ENCODE data around the gene ODC1. TPM values are rescaled to one million over a fixed set of nuclear protein-coding genes. Genes with fewer than 3 reads are reported as not detected.

The ODC1 gene
- total and polyA plus RNA-seq, 2 donors (not counting 3 experiments of a cell fraction or from before 2014, with no cell fraction given), result 109 to 132 TPM

DNA sequence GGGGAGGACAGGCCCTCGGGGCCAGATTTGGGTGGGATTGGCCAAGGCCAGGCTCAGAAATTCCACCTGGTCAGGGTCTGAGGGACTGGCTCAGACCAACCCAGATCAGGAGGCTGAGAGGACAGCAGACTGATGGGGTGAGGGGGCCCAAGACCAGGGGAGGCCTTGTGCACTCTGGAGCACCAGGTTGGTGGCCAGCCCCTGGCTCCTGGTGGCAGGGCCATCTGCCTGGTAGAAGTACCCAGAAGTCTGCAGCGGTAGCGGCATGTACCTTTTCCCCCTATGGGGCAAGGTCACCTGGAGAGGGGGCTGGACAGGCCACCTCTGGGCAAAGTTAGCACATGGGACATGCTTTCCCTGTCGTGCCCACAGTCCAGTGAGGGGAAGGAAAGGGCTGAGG lies 21.2 kb upstream of the ODC1 start:
- CTCF ChIA-PET, result no interaction called here
- Histone ChIP-seq H3K9ac (replicated peaks; ENCODE audit: extremely low read depth, insufficient read depth, low read length) (no peak overlapping the region), H3K27me3 (ENCODE audit: control insufficient read depth in 2 of 2, insufficient read depth in 2 of 2, low read length in 2 of 2) (peaks cover 2 to 3% of the 10 kb centered on the region in 2 experiments), H3K36me3 (ENCODE audit: control insufficient read depth in 2 of 2, extremely low read depth in 1 of 2, insufficient read depth in 2 of 2, low read length in 2 of 2) (no peaks in the 10 kb centered on the region), H3K9me3 (replicated peaks; ENCODE audit: control insufficient read depth, insufficient read depth, low read length) (no peaks in the 10 kb centered on the region), H3K4me3 (replicated peaks in 1 of 3; ENCODE audit: insufficient read depth in 1 of 3, low read depth in 1 of 3, low read length in 3 of 3) (no peak overlapping the region), H2AFZ (ENCODE audit: low read depth, low read length) (no peak overlapping the region), H3K79me2 (ENCODE audit: control insufficient read depth, insufficient read depth, low read length) (no peaks in the 10 kb centered on the region), H4K20me1 (replicated peaks; ENCODE audit: control insufficient read depth, extremely low read depth, insufficient read depth, low read length) (no peaks in the 10 kb centered on the region), H3K4me1 (ENCODE audit: control insufficient read depth, extremely low read depth, insufficient read depth, low read length) (no peaks in the 10 kb centered on the region), H3K27ac (ENCODE audit: insufficient read depth, low read depth, low read length) (no peak overlapping the region), H3K9me1 (replicated peaks; ENCODE audit: control insufficient read depth, extremely low read depth, insufficient read depth, low read length) (no peaks in the 10 kb centered on the region), H3K4me2 (ENCODE audit: insufficient read depth, low read length) (no peak overlapping the region)
- no TSS peak for BruUV-seq (replicated peaks)
- DNase-seq (ENCODE audit: low read depth, low spot score) (no peak), FAIRE-seq (no peak)
- POLR2A ChIA-PET, result no interaction called here
- dilution Hi-C loops (cut with MboI; ENCODE audit: extremely low pct_ligation_motif_present, low sequenced_read_pairs) (no loop called here), intact Hi-C loops (cut with micrococcal nuclease) (no loop called here)
- TF ChIP-seq JUN (IDR thresholded peaks at IDR 0.05; ENCODE audit: borderline replicate concordance, insufficient read depth, insufficient read length, low read depth), result no peak
- TF ChIP-seq GATA2 (IDR thresholded peaks at IDR 0.05; ENCODE audit: insufficient read depth, insufficient read length, low read depth, low read length), result no peak
- TF ChIP-seq FOS (IDR thresholded peaks at IDR 0.05; ENCODE audit: borderline replicate concordance, insufficient read depth, low read length), result no peak
- TF ChIP-seq, protein P1, sequence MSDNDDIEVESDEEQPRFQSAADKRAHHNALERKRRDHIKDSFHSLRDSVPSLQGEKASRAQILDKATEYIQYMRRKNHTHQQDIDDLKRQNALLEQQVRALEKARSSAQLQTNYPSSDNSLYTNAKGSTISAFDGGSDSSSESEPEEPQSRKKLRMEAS (IDR thresholded peaks at IDR 0.05; ENCODE audit: insufficient read depth, insufficient read length), result no peak
- TF ChIP-seq POLR2AphosphoS5 (IDR thresholded peaks at IDR 0.05; ENCODE audit: insufficient read depth, low read depth, low read length), result no peak
- TF ChIP-seq MYC (IDR thresholded peaks at IDR 0.05; ENCODE audit: low read depth, low read length), result no peak
- TF ChIP-seq, protein P2, sequence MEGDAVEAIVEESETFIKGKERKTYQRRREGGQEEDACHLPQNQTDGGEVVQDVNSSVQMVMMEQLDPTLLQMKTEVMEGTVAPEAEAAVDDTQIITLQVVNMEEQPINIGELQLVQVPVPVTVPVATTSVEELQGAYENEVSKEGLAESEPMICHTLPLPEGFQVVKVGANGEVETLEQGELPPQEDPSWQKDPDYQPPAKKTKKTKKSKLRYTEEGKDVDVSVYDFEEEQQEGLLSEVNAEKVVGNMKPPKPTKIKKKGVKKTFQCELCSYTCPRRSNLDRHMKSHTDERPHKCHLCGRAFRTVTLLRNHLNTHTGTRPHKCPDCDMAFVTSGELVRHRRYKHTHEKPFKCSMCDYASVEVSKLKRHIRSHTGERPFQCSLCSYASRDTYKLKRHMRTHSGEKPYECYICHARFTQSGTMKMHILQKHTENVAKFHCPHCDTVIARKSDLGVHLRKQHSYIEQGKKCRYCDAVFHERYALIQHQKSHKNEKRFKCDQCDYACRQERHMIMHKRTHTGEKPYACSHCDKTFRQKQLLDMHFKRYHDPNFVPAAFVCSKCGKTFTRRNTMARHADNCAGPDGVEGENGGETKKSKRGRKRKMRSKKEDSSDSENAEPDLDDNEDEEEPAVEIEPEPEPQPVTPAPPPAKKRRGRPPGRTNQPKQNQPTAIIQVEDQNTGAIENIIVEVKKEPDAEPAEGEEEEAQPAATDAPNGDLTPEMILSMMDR (IDR thresholded peaks at IDR 0.05; ENCODE audit: extremely low read depth in 1 of 2, insufficient read depth in 1 of 2, low read depth in 1 of 2, low read length in 2 of 2), result no peak
- TF ChIP-seq POLR2A (IDR thresholded peaks at IDR 0.05; ENCODE audit: low read depth, low read length), result no peak
- TF ChIP-seq EZH2 (IDR thresholded peaks at IDR 0.05; ENCODE audit: borderline replicate concordance, low read depth, low read length, severe bottlenecking), result no peak
